HCT116 (cell line): ENCODE results near the gene PDHX. TPM values are rescaled to one million over a fixed set of nuclear protein-coding genes. Genes with fewer than 3 reads are reported as not detected.

Source experiments
- ATAC-seq: fragments of 200-7000 bp; cut with Tn5 transposase; 2 replicates; pipeline ENCODE4 v1.9.1; 2020; ENCODE audit warnings: mild to moderate bottlenecking, moderate library complexity
- BruUV-seq: library from RNA; stranded (reverse); fragments of 400-500 nt; replicated peaks from 2 replicates; lab custom pipeline; 2021; lab: Mats Ljungman, UMichigan
- CTCF ChIA-PET: fragments of 300-600 bp; sonication (Branson Sonifier 250); formaldehyde crosslinking; loops from one replicate; lab custom pipeline; 2021; ENCODE audit warnings: antibody characterized with exemption; lab: Charles Lee
- POLR2A ChIA-PET: fragments of 300-600, 350-600 bp; sonication (Branson Sonifier 250); formaldehyde crosslinking; loops from one replicate; lab custom pipeline; 2021; ENCODE audit warnings: antibody characterized with exemption; lab: Charles Lee
- RAD21 ChIA-PET, 2 experiments: fragments of 300-600 bp; sonication (Branson Sonifier 250); formaldehyde crosslinking; loops; one replicate each; lab custom pipeline; 2023; ENCODE audit warnings: low total read pairs in 2 of 2; ENCODE audit not compliant: uncharacterized antibody in 2 of 2, unreplicated experiment in 2 of 2, low non-redundant PET in 1 of 2; lab: Charles Lee
- DNase-seq: peaks from one replicate; pipeline ENCODE4 v3.0.0-alpha.2; 2010; ENCODE audit warnings: low read depth, low spot score
- H2AFZ ChIP-seq: fragments of 200-600 bp; shearing (Covaris generic), sonication (generic); 2 replicates; pipeline ENCODE4 v1.6.1; 2017; ENCODE audit warnings: low read depth, mixed run types, mixed read lengths, antibody characterized with exemption, low read length; ENCODE audit not compliant: poor library complexity, severe bottlenecking
- H3K27ac ChIP-seq: 2 replicates; pipeline ENCODE4 v1.5.1; 2012; ENCODE audit warnings: low read depth, low read length
- H3K27me3 ChIP-seq: fragments of 200-600 bp; sonication (generic); 2 replicates; pipeline ENCODE4 v1.6.1; 2016; ENCODE audit warnings: mixed run types, low read length, mixed read lengths; ENCODE audit not compliant: insufficient read depth
- H3K36me3 ChIP-seq, 2 experiments: fragments of 200-500 bp in 1 of 2; fragments of 200-600 bp in 1 of 2; sonication (Bioruptor generic) in 1 of 2; sonication (generic) in 1 of 2; 2 replicates each; pipeline versions ENCODE4 v1.5.1 to v1.6.1; 2014 to 2016; ENCODE audit warnings: low read length in 2 of 2, inconsistent platforms in 1 of 2, mixed read lengths in 1 of 2, mixed run types in 1 of 2; ENCODE audit not compliant: insufficient read depth in 2 of 2, control insufficient read depth in 1 of 2
- H3K4me1 ChIP-seq, 2 experiments: fragments of 200-600 bp in 1 of 2; sonication (generic) in 1 of 2; 2 replicates each; pipeline versions ENCODE4 v1.5.1 to v1.6.1; 2012 to 2017; ENCODE audit warnings: low read length in 2 of 2, inconsistent platforms in 1 of 2, mild to moderate bottlenecking in 1 of 2, mixed read lengths in 1 of 2, mixed run types in 1 of 2, moderate library complexity in 1 of 2; ENCODE audit not compliant: insufficient read depth in 2 of 2, control insufficient read depth in 1 of 2
- H3K4me2 ChIP-seq: fragments of 200-600 bp; sonication (generic); 2 replicates; pipeline ENCODE4 v1.6.1; 2017; ENCODE audit warnings: mixed run types, low read length, mixed read lengths
- H3K4me3 ChIP-seq, 2 experiments: fragments of 200-600 bp in 1 of 2; sonication (generic) in 1 of 2; replicated peaks in 1 of 2; 2 replicates each; pipeline ENCODE4 v1.5.1; 2011 to 2016; ENCODE audit warnings: low read length in 2 of 2, control low read depth in 1 of 2, low read depth in 1 of 2, mild to moderate bottlenecking in 1 of 2, mixed read lengths in 1 of 2, mixed run types in 1 of 2
- H3K79me2 ChIP-seq: fragments of 200-600 bp; sonication (generic); 2 replicates; pipeline ENCODE4 v1.6.1; 2017; ENCODE audit warnings: mild to moderate bottlenecking, mixed run types, low read length, moderate library complexity, mixed read lengths; ENCODE audit not compliant: insufficient read depth
- H3K9ac ChIP-seq: fragments of 200-600 bp; sonication (generic); 2 replicates; pipeline ENCODE4 v1.6.1; 2016; ENCODE audit warnings: low read length, mixed read lengths
- H3K9me2 ChIP-seq: fragments of 200-600 bp; sonication (generic), shearing (Covaris generic); 2 replicates; pipeline ENCODE4 v1.6.1; 2017; ENCODE audit warnings: mixed run types, mild to moderate bottlenecking, moderate library complexity; ENCODE audit not compliant: insufficient read depth
- H3K9me3 ChIP-seq, 2 experiments: fragments of 200-500 bp in 1 of 2; fragments of 200-600 bp in 1 of 2; sonication (Bioruptor generic) in 1 of 2; sonication (generic) in 1 of 2; 2 replicates each; pipeline ENCODE4 v1.6.1; 2014 to 2017; ENCODE audit warnings: low read length in 2 of 2, mixed read lengths in 2 of 2, inconsistent platforms in 1 of 2, low read depth in 1 of 2, mild to moderate bottlenecking in 1 of 2, mixed run types in 1 of 2, moderate library complexity in 1 of 2; ENCODE audit not compliant: control insufficient read depth in 1 of 2, insufficient read depth in 1 of 2
- H4K20me1 ChIP-seq: fragments of 200-600 bp; sonication (generic), shearing (Covaris generic); 2 replicates; pipeline ENCODE4 v1.6.1; 2017; ENCODE audit warnings: mixed run types, mild to moderate bottlenecking, moderate library complexity; ENCODE audit not compliant: insufficient read depth
- CBX3 ChIP-seq: IDR thresholded peaks from 2 replicates; pipeline ENCODE4 v1.6.1; 2012; ENCODE audit warnings: low read depth
- EGR1 ChIP-seq: IDR thresholded peaks from 2 replicates; pipeline ENCODE4 v1.6.1; 2012; ENCODE audit warnings: low read depth
- ELF1 ChIP-seq: IDR thresholded peaks from 2 replicates; pipeline ENCODE4 v1.6.1; 2012; ENCODE audit warnings: low read depth, borderline replicate concordance
- EZH2 ChIP-seq: fragments of 200-600 bp; sonication (generic); IDR thresholded peaks from 2 replicates; pipeline ENCODE4 v1.6.1; 2017; ENCODE audit warnings: antibody characterized with exemption, mixed run types
- EZH2phosphoT487 ChIP-seq: fragments of 200-600 bp; IDR thresholded peaks from 2 replicates; pipeline ENCODE4 v1.6.1; 2018; ENCODE audit warnings: antibody characterized with exemption, borderline replicate concordance
- FOSL1 ChIP-seq: IDR thresholded peaks from 2 replicates; pipeline ENCODE4 v1.6.1; 2012; ENCODE audit warnings: low read depth
- POLR2AphosphoS5 ChIP-seq: IDR thresholded peaks from 2 replicates; pipeline ENCODE4 v1.6.1; 2011; ENCODE audit warnings: mild to moderate bottlenecking, low read depth, low read length, moderate library complexity
- SP1 ChIP-seq: IDR thresholded peaks from 2 replicates; pipeline ENCODE4 v1.6.1; 2012; ENCODE audit warnings: low read depth
- TCF7L2 ChIP-seq: IDR thresholded peaks from 2 replicates; pipeline ENCODE4 v1.7.0; 2011; ENCODE audit warnings: borderline replicate concordance, inconsistent platforms; ENCODE audit not compliant: insufficient read depth, insufficient read length; ENCODE audit errors: extremely low read depth
- intact Hi-C: fragments of 100-400 bp; cut with micrococcal nuclease; formaldehyde crosslinking; loops from 2 replicates; pipeline ENCODE4 v1.10.0; 2022
- total RNA-seq: library from RNA; stranded (reverse); gene quantifications from one replicate; pipeline ENCODE4 v1.2.1, GENCODE V29; 2021; ENCODE audit not compliant: unreplicated experiment

PDHX gene
- total RNA-seq, 1 experiment from 2014 or later = 36.6 TPM

DNA sequence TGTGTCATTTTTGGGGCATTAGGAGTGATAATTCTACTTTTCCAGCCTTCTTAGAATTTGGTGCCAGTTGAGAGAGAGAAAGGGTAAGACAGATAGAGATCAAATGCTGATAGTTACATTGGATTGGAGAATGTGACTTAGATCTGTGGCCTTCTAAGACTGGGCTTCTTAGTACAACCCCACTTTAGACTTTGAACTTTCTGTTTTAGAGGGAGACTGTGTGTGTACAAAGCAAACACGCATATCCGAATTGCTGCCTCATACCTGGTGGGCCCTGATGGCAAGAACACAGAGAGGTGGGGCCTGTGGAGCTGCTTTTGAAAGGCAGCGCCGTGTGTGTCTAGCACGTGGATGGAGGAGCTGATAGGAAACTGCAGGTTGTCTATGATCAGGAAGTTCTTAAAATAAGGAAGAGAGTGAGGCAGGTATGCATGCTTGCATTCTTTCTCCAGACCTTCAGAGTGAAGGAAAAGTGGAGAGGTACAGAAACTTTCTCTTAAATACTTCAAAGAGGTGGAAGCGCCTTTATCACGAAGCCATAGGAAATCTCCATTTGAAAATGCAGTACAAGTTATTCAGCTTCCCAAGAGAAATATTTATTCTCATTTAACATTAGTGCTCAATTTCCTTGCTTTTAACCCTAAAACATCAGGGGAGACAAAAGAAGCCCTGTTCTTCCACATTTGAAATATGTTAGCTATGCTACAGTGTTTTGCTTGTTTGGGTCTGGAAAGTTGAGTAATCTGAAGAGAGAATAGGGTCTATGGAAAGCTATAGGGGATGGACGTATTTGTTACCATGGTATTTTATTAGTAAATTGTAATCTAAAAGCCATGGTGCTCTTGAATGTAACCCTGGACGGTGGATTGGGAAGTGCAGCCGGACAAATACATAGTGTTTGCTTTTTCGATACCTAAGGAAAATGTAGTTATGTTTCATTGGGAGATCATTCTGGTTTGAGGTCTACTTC is 13.7 kb downstream of the PDHX start:
- no peak overlapping the region for H3K4me3 ChIP-seq
- no peaks in the 10 kb centered on the region for H3K9me2 ChIP-seq
- peaks cover 53% of the 10 kb centered on the region for H3K79me2 ChIP-seq
- H3K9ac ChIP-seq = no peak overlapping the region
- H3K4me2 ChIP-seq = no peak overlapping the region
- ATAC-seq (no peak), DNase-seq (no peak)
- no peak overlapping the region for H3K27ac ChIP-seq
- no peak for TF ChIP-seq CBX3
- TF ChIP-seq POLR2AphosphoS5 = no peak
- no peak for TF ChIP-seq TCF7L2
- no peak for TF ChIP-seq ELF1
- no peak for TF ChIP-seq SP1
- TF ChIP-seq EZH2 = no peak
- TF ChIP-seq EGR1 = no peak
- no peak for TF ChIP-seq FOSL1
- no peak for TF ChIP-seq EZH2phosphoT487
- RAD21 ChIA-PET = no interaction called here
- POLR2A ChIA-PET = no interaction called here
- BruUV-seq = no TSS peak
- no peak overlapping the region for H2AFZ ChIP-seq
- CTCF ChIA-PET = no interaction called here
- no peaks in the 10 kb centered on the region for H3K9me3 ChIP-seq
- H3K27me3 ChIP-seq = no peaks in the 10 kb centered on the region
- H3K4me1 ChIP-seq = 0 out of 4 replicates have a peak, but pooled peaks cover 0 to 6% of the 10 kb centered on the region in 2 experiments
- intact Hi-C loops = loop anchor here (5.0 to 10.0 kb wide), 3 partner anchors 235 to 1337 kb away; no protein-coding TSS in a partner anchor
- no peaks in the 10 kb centered on the region for H4K20me1 ChIP-seq
- H3K36me3 ChIP-seq = no peaks in the 10 kb centered on the region
